Keratinocyte (primary cell): Measurements from ENCODE around the gene ZNF662. TPM values are rescaled to one million over a fixed set of nuclear protein-coding genes. Genes with fewer than 3 reads are reported as not detected.

Experiments
- DNase-seq: peaks from one replicate; pipeline ENCODE4 v3.0.0-alpha.2; 2011; ENCODE audit warnings: low read depth, missing footprints, low spot score
- FAIRE-seq: peaks from 2 replicates; lab custom pipeline; 2011; peaks lifted over from hg19 to GRCh38; lab: Jason Lieb, UNC
- H2AFZ ChIP-seq: 2 replicates; pipeline ENCODE4 v1.6.0; 2012; ENCODE audit warnings: low read length, control low read depth, inconsistent platforms; ENCODE audit not compliant: control insufficient read depth
- H3K27ac ChIP-seq: 2 replicates; pipeline ENCODE4 v1.5.1; 2011; ENCODE audit warnings: low read length; ENCODE audit not compliant: control insufficient read depth, insufficient read depth
- H3K27me3 ChIP-seq: 3 replicates; pipeline ENCODE4 v1.6.0; 2011; ENCODE audit warnings: low read length; ENCODE audit not compliant: control insufficient read depth, insufficient read depth; ENCODE audit errors: extremely low read depth
- H3K36me3 ChIP-seq, 2 experiments: 2 replicates in 1 of 2; 3 replicates in 1 of 2; pipeline ENCODE4 v1.5.1; 2011; ENCODE audit warnings: low read length in 2 of 2, mild to moderate bottlenecking in 1 of 2; ENCODE audit not compliant: control insufficient read depth in 2 of 2, insufficient read depth in 2 of 2; ENCODE audit errors: extremely low read depth in 1 of 2
- H3K4me1 ChIP-seq: 3 replicates; pipeline ENCODE4 v1.5.1; 2011; ENCODE audit warnings: low read length; ENCODE audit not compliant: control insufficient read depth, insufficient read depth; ENCODE audit errors: extremely low read depth
- H3K4me2 ChIP-seq: 3 replicates; pipeline ENCODE4 v1.6.0; 2011; ENCODE audit warnings: low read depth, low read length; ENCODE audit not compliant: control insufficient read depth, insufficient read depth; ENCODE audit errors: extremely low read depth
- H3K4me3 ChIP-seq, 3 experiments: fragments of 200-600 bp in 1 of 3; sonication (generic) in 1 of 3; 2 replicates in 2 of 3; 3 replicates in 1 of 3; pipeline ENCODE4 v1.5.1; 2011 to 2016; ENCODE audit warnings: low read length in 3 of 3, mild to moderate bottlenecking in 3 of 3, control low read depth in 2 of 3, inconsistent platforms in 1 of 3, low read depth in 1 of 3, mixed read lengths in 1 of 3, mixed run types in 1 of 3, moderate library complexity in 1 of 3; ENCODE audit not compliant: control insufficient read depth in 2 of 3, insufficient read depth in 2 of 3; ENCODE audit errors: extremely low read depth in 1 of 3
- H3K79me2 ChIP-seq: 2 replicates; pipeline ENCODE4 v1.6.0; 2012; ENCODE audit warnings: low read length; ENCODE audit not compliant: control insufficient read depth, insufficient read depth
- H3K9ac ChIP-seq: 3 replicates; pipeline ENCODE4 v1.6.0; 2011; ENCODE audit warnings: low read length; ENCODE audit not compliant: control insufficient read depth, insufficient read depth; ENCODE audit errors: extremely low read depth
- H3K9me1 ChIP-seq: 3 replicates; pipeline ENCODE4 v1.6.0; 2011; ENCODE audit warnings: low read length; ENCODE audit not compliant: control insufficient read depth, insufficient read depth; ENCODE audit errors: extremely low read depth
- H3K9me3 ChIP-seq: 2 replicates; pipeline ENCODE4 v1.5.1; 2012; ENCODE audit warnings: low read depth, low read length; ENCODE audit not compliant: control insufficient read depth
- H4K20me1 ChIP-seq: 3 replicates; pipeline ENCODE4 v1.6.0; 2011; ENCODE audit warnings: low read length; ENCODE audit not compliant: control insufficient read depth, insufficient read depth; ENCODE audit errors: extremely low read depth
- CTCF ChIP-seq, 3 experiments: IDR thresholded peaks in 1 of 3; conservative IDR thresholded peaks in 1 of 3; optimal IDR thresholded peaks in 1 of 3; 2 replicates in 2 of 3; 3 replicates in 1 of 3; pipeline versions ENCODE3 to v1.5.1; 2011; ENCODE audit warnings: low read length in 3 of 3, mild to moderate bottlenecking in 3 of 3, moderate library complexity in 2 of 3, control low read depth in 1 of 3, inconsistent platforms in 1 of 3; ENCODE audit not compliant: insufficient read depth in 2 of 3; ENCODE audit errors: extremely low read depth in 1 of 3
- EZH2 ChIP-seq: IDR thresholded peaks from one replicate; pipeline ENCODE4 v1.6.1; 2012; ENCODE audit warnings: inconsistent platforms, mild to moderate bottlenecking, low read length, moderate library complexity
- dilution Hi-C: fragments of 300-500 bp; cut with MboI; formaldehyde crosslinking; loops from one replicate; pipeline ENCODE4 v1.7.0; 2020; ENCODE audit warnings: low sequenced_read_pairs; ENCODE audit not compliant: extremely low pct_ligation_motif_present
- polyA plus RNA-seq, 5 experiments: library from polyadenylated mRNA; depleted of rRNA in 3 of 5; stranded (reverse) in 3 of 5; stranded (forward) in 1 of 5; unstranded in 1 of 5; fragments of >200 nt; gene quantifications; 1 replicate in 1 of 5; 2 replicates in 3 of 5; 3 replicates in 1 of 5; pipeline versions ENCODE4 v1.2.1 to v1.2.3, GENCODE V29; 2011 to 2012; ENCODE audit warnings: missing spikeins in 2 of 5, low read depth in 1 of 5, low replicate concordance in 1 of 5

Gene ZNF662
- polyA plus RNA-seq, 1 donor (not counting 4 experiments of a cell fraction or from before 2014, with no cell fraction given): 1.4 TPM

GRCh38 chr3:42934111-42934510, 28.2 kb downstream of the ZNF662 start:
- Histone ChIP-seq H3K9ac (no peak overlapping the region), H3K9me1 (no peaks in the 10 kb centered on the region), H3K9me3 (no peaks in the 10 kb centered on the region), H3K27ac (no peak overlapping the region), H3K36me3 (no peaks in the 10 kb centered on the region), H4K20me1 (no peaks in the 10 kb centered on the region), H2AFZ (no peak overlapping the region), H3K4me3 (no peak overlapping the region), H3K4me2 (no peak overlapping the region), H3K79me2 (no peaks in the 10 kb centered on the region), H3K27me3 (no peaks in the 10 kb centered on the region), H3K4me1 (no peaks in the 10 kb centered on the region)
- no peak for TF ChIP-seq EZH2
- no peak for FAIRE-seq
- dilution Hi-C loops: no loop called here
- DNase-seq: no peak

GRCh38 chr3:42934910-42935309, 29.0 kb downstream of the ZNF662 start:
- no peak overlapping the region for H3K4me3 ChIP-seq
- no peak overlapping the region for H3K4me2 ChIP-seq
- no peak overlapping the region for H2AFZ ChIP-seq
- no peak overlapping the region for H3K27ac ChIP-seq
- no peak overlapping the region for H3K9ac ChIP-seq
- no peaks in the 10 kb centered on the region for H3K9me3 ChIP-seq
- no peaks in the 10 kb centered on the region for H4K20me1 ChIP-seq
- dilution Hi-C loops: no loop called here
- TF ChIP-seq EZH2 (no peak), CTCF (optimal IDR thresholded peaks at IDR 0.05 in 1 of 3, IDR thresholded peaks at IDR 0.05 in 1 of 3, conservative IDR thresholded peaks at IDR 0.05 in 1 of 3; ENCODE audit: extremely low read depth in 1 of 3, insufficient read depth in 2 of 3, low read length in 3 of 3) (no peak)
- H3K27me3 ChIP-seq: no peaks in the 10 kb centered on the region
- DNase-seq (no peak), FAIRE-seq (no peak)
- H3K4me1 ChIP-seq: no peaks in the 10 kb centered on the region
- no peaks in the 10 kb centered on the region for H3K79me2 ChIP-seq
- H3K36me3 ChIP-seq: no peaks in the 10 kb centered on the region
- H3K9me1 ChIP-seq: no peaks in the 10 kb centered on the region

GRCh38 chr3:42935472-42935871, 29.5 kb downstream of the ZNF662 start:
- Histone ChIP-seq H3K9me3 (no peaks in the 10 kb centered on the region), H3K9me1 (no peaks in the 10 kb centered on the region), H3K4me1 (no peaks in the 10 kb centered on the region), H3K27ac (no peak overlapping the region), H3K4me2 (peak overlapping the region; percentile 54), H3K79me2 (no peaks in the 10 kb centered on the region), H3K4me3 (no peak overlapping the region), H3K9ac (no peak overlapping the region), H3K27me3 (no peaks in the 10 kb centered on the region), H4K20me1 (no peaks in the 10 kb centered on the region), H3K36me3 (no peaks in the 10 kb centered on the region), H2AFZ (no peak overlapping the region)
- FAIRE-seq: no peak
- dilution Hi-C loops: no loop called here
- no peak for DNase-seq
- TF ChIP-seq EZH2 (no peak), CTCF (optimal IDR thresholded peaks at IDR 0.05 in 1 of 3, IDR thresholded peaks at IDR 0.05 in 1 of 3, conservative IDR thresholded peaks at IDR 0.05 in 1 of 3; ENCODE audit: extremely low read depth in 1 of 3, insufficient read depth in 2 of 3, low read length in 3 of 3) (no peak)
